Right lobe of liver (tissue), 4 donors: ENCODE measurements around the gene PLCB4.

ENCODE experiments used
- CTCF ChIP-seq, 4 donors: fragments of 200-600 bp in 3 of 4; fragments of 450-650 bp in 1 of 4; IDR thresholded peaks; one replicate each; pipeline versions ENCODE4 v1.5.1 to v1.8.0; 2016 to 2022; ENCODE audit warnings: antibody characterized with exemption in 4 of 4, mild to moderate bottlenecking in 2 of 4
- POLR2A ChIP-seq: fragments of 450-650 bp; IDR thresholded peaks from one replicate; pipeline ENCODE4 v1.6.1; 2017; ENCODE audit warnings: antibody characterized with exemption, mild to moderate bottlenecking
- donor health status: DM: no; HTN: no; CAD: no.
- donor health status: DM: no; HTN: no; CAD: no.
- donor health status: DM: no; HTN: yes; CAD: no.

- peak in 1 of 4 donors; percentile 10 for TF ChIP-seq CTCF (IDR thresholded peaks at IDR 0.05)
- no peak for TF ChIP-seq POLR2A
These were observed 104.0 kb downstream of the PLCB4 start for GRCh38 chr20:9172851-9173250.
